WERI-Rb-1 (cell line): Measurements from ENCODE around the gene TSC2.

ENCODE experiments used
- DNase-seq: peaks from one replicate; pipeline ENCODE4 v3.0.0-alpha.2; 2020
- H3K27ac ChIP-seq: fragments of 250-450 bp; sonication (Bioruptor Pico); 2 replicates; pipeline ENCODE4 v1.5.1; 2020; ENCODE audit warnings: mild to moderate bottlenecking, moderate library complexity
- H3K27me3 ChIP-seq: fragments of 250-450 bp; sonication (Bioruptor Pico); 2 replicates; pipeline ENCODE4 v1.5.1; 2021; ENCODE audit warnings: mild to moderate bottlenecking, low read depth, moderate library complexity; ENCODE audit not compliant: insufficient read depth, severe bottlenecking
- H3K36me3 ChIP-seq: fragments of 250-450 bp; sonication (Bioruptor Pico); 2 replicates; pipeline ENCODE4 v1.5.1; 2020; ENCODE audit warnings: mild to moderate bottlenecking, moderate library complexity
- H3K4me3 ChIP-seq: 2 replicates; pipeline ENCODE4 v1.5.1; 2011; ENCODE audit warnings: low read depth, mild to moderate bottlenecking, control low read depth, low read length
- H3K9me3 ChIP-seq: fragments of 250-450 bp; sonication (Bioruptor Pico); 2 replicates; pipeline ENCODE4 v1.5.1; 2021; ENCODE audit warnings: mild to moderate bottlenecking, moderate library complexity; ENCODE audit not compliant: severe bottlenecking
- CTCF ChIP-seq: IDR thresholded peaks from 2 replicates; pipeline ENCODE4 v1.5.1; 2011; ENCODE audit warnings: low read depth, mild to moderate bottlenecking, control low read depth, inconsistent platforms, low read length

Gene TSC2

DNA sequence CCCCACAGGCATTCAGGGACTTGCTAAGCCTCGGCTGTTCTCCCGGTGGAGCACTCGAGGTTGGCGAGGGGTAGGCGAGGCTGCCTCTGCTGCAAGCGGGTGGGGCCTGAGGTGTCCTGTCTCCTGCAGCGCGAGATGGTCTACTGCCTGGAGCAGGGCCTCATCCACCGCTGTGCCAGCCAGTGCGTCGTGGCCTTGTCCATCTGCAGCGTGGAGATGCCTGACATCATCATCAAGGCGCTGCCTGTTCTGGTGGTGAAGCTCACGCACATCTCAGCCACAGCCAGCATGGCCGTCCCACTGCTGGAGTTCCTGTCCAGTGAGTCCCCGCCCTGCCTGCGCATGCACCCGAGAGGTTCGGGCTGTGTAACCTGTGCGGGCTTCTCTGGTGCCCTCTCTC is 26.3 kb downstream of the TSC2 start:
- no peak for DNase-seq
- TF ChIP-seq CTCF = no peak

DNA sequence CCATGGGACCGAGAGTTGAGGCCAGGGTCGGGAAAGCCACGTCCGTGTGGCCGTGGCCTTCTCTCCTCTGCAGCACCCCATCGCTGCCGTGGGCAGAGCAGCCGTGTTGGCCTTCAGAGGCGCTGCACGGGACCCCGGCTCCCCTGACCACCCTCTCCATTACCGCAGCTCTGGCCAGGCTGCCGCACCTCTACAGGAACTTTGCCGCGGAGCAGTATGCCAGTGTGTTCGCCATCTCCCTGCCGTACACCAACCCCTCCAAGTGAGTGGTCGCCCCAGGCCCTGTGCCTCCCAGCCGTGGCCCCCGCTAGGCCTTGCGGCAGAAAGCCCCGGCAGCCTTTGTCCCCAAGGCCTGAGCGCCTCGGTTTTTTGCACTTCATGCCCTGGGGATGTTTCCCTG is 27.8 kb downstream of the TSC2 start:
- H3K4me3 ChIP-seq = no peak overlapping the region
- no peak for DNase-seq
- no peaks in the 10 kb centered on the region for H3K27me3 ChIP-seq
- H3K36me3 ChIP-seq = peaks cover 64% of the 10 kb centered on the region
- TF ChIP-seq CTCF = no peak
- H3K9me3 ChIP-seq = no peaks in the 10 kb centered on the region
- no peak overlapping the region for H3K27ac ChIP-seq

More for the DNA sequence above, 26.3 kb downstream of the TSC2 start:
- Histone ChIP-seq H3K9me3 (no peaks in the 10 kb centered on the region), H3K36me3 (peaks cover 60% of the 10 kb centered on the region), H3K27me3 (no peaks in the 10 kb centered on the region), H3K27ac (no peak overlapping the region), H3K4me3 (no peak overlapping the region)

- peaks cover 64% of the 10 kb centered on the region for H3K36me3 ChIP-seq
- no peak for DNase-seq
- TF ChIP-seq CTCF = no peak
Observed at GRCh38 chr16:2076072-2076865, 28.5 kb downstream of the TSC2 start.

GRCh38 chr16:2077016-2077415 is 29.2 kb downstream of the TSC2 start:
- DNase-seq = no peak
- TF ChIP-seq CTCF = no peak
- Histone ChIP-seq H3K27me3 (no peaks in the 10 kb centered on the region), H3K9me3 (no peaks in the 10 kb centered on the region), H3K36me3 (peaks cover 63% of the 10 kb centered on the region), H3K27ac (no peak overlapping the region), H3K4me3 (no peak overlapping the region)

More at GRCh38 chr16:2076072-2076865, 28.5 kb downstream of the TSC2 start:
- no peaks in the 10 kb centered on the region for H3K9me3 ChIP-seq
- no peak overlapping the region for H3K4me3 ChIP-seq
- H3K27ac ChIP-seq = no peak overlapping the region
- H3K27me3 ChIP-seq = no peaks in the 10 kb centered on the region

DNA sequence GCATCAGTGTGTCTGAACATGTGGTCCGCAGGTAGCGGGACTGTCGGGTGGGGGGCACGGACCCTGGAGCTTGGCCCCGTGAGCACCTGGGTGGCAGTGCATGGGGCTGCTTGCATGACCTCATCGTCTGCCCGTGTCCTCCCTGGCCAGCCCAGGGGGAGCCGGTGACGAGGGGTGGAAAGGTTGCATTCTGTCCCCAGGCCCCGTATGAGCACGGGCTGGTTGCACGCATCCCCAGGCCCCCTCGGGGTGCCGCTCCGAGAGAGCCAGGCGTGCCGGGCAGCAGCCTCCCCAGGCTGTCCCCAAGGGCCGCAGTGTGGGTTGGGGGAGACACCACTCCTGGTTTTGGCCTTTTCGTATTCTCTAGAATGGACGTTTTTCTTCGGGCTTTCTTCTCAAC is 29.9 kb downstream of the TSC2 start:
- H3K27ac ChIP-seq = no peak overlapping the region
- peaks cover 63% of the 10 kb centered on the region for H3K36me3 ChIP-seq
- TF ChIP-seq CTCF = no peak

DNA sequence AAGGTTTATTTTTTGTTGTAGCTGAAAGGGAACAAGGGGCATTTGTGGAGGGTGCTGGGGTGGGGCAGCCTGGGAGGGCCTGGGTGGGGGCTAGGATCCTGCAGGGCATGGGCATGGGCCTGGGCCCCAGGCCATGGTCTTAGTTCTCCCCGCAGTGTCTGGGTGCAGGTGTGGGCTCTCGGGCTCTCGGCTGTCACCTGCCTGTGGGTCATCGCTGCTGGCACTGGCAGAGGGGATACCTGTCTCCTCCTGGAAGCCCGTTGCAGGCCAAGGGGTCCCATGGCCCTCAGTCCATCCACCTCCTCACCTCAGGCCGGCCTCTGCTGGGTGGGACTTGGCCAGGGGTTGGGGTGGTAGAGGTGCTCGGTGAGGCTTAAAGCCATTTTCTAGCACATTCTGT is 30.3 kb downstream of the TSC2 start:
- no peak for DNase-seq
- Histone ChIP-seq H3K27me3 (no peaks in the 10 kb centered on the region), H3K36me3 (peaks cover 64% of the 10 kb centered on the region), H3K27ac (no peak overlapping the region), H3K4me3 (no peak overlapping the region), H3K9me3 (no peaks in the 10 kb centered on the region)
- TF ChIP-seq CTCF = no peak

More for the DNA sequence above, 29.9 kb downstream of the TSC2 start:
- Histone ChIP-seq H3K27me3 (no peaks in the 10 kb centered on the region), H3K4me3 (no peak overlapping the region), H3K9me3 (no peaks in the 10 kb centered on the region)
- DNase-seq = no peak
